Measurements from ENCODE around the gene STAU1. TPM values are rescaled to one million over a fixed set of nuclear protein-coding genes. Genes with fewer than 3 reads are reported as not detected.
A peak's percentile ranks its signal among the peaks of the same experiment; 100 is the strongest.
"Not testable (repeated sequence)": the region's sequence is repeated elsewhere in the genome, so short reads cannot be mapped to it uniquely, and the experiment has no call there.

STAU1 gene
- total RNA-seq, 1 donor from 2014 or later, result 68.8 TPM

- Mint-ChIP-seq H3K9me3 (no peaks in the 10 kb centered on the region), H3K27ac (no peak overlapping the region)
- intact Hi-C loops (cut with micrococcal nuclease), result no loop called here
Measured at GRCh38 chr20:49149281-49150045, 38.7 kb downstream of the STAU1 start.

DNA sequence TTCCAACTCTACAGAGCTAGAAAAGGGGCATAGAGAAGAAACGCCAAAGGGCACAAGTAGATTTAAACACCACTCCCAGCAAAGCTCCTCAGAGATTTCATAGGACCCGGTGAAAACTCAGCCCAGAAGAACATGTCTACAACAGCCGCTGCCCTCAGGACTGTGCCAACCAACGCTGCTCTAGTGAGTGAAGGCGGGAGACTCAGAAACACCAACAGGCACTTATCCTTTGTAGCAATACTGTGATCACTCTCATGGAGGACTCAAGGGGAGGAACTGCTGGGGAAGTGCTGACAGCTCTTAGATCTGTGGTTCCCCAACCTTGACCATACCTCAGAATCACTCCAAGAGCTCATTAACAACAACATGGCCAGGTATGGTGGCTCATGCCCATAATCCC, 39.5 kb downstream of the STAU1 start:
- Mint-ChIP-seq H3K27me3 (ENCODE audit: low read depth) (no peaks in the 10 kb centered on the region), H3K9me3 (no peaks in the 10 kb centered on the region), H3K27ac (no peak overlapping the region), H3K36me3 (ENCODE audit: low read depth) (peaks cover 58% of the 10 kb centered on the region), H3K4me1 (ENCODE audit: low read depth) (peaks cover 9% of the 10 kb centered on the region), H3K4me3 (ENCODE audit: low read depth) (no peak overlapping the region)
- intact Hi-C loops (cut with micrococcal nuclease), result no loop called here
- no peak for DNase-seq (ENCODE audit: low spot score)

More at GRCh38 chr20:49149281-49150045, 38.7 kb downstream of the STAU1 start:
- DNase-seq (ENCODE audit: low spot score), result no peak
- peaks cover 3% of the 10 kb centered on the region for H3K4me1 Mint-ChIP-seq (ENCODE audit: low read depth)
- no peaks in the 10 kb centered on the region for H3K27me3 Mint-ChIP-seq (ENCODE audit: low read depth)
- H3K36me3 Mint-ChIP-seq (ENCODE audit: low read depth), result peaks cover 57% of the 10 kb centered on the region
- no peak overlapping the region for H3K4me3 Mint-ChIP-seq (ENCODE audit: low read depth)

- no peak for DNase-seq (ENCODE audit: low spot score)
- Mint-ChIP-seq H3K27me3 (ENCODE audit: low read depth) (no peaks in the 10 kb centered on the region), H3K4me3 (ENCODE audit: low read depth) (no peak overlapping the region), H3K4me1 (ENCODE audit: low read depth) (peaks cover 9% of the 10 kb centered on the region), H3K36me3 (ENCODE audit: low read depth) (peaks cover 66% of the 10 kb centered on the region), H3K27ac (peak overlapping the region; percentile 33), H3K9me3 (no peaks in the 10 kb centered on the region)
- intact Hi-C loops (cut with micrococcal nuclease), result no loop called here
Measured at GRCh38 chr20:49147296-49147695, 40.8 kb downstream of the STAU1 start.

DNA sequence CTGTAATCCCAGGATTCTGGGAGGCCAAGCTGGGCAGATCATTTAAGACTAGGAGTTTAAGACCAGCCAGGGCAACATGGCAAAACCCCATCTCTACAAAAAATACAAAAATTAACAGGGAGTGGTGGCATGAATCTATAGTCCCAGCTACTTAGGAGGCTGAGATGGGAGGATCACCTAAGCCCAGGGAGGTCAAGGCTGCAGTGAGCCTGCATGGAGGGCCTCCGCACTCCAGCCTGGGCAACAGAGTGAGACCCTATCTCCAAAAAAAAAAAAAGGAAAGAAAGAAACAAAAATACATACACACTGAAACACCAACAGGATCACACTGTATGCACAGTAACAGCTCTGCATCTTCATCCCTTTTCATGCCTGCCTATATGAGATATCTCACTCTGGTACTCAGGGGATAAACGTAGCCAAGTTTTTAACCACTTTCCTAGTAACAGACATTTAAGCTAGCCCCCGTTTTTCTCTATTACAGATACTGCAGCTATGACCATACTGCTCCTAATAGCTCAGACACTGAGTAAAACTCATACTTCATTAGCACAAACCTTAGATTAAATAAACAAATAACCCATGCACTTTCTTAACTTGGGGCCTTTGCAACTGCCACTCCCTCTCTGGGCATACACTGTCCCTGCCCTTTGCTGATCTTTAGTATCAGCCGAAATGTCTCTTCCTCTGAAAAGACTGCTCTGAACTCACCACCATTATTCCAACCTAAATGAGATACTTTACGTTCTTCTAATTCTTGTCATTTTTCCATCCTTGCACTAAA, 41.5 kb downstream of the STAU1 start:
- peak overlapping the region; percentile 33 for H3K27ac Mint-ChIP-seq
- H3K4me3 Mint-ChIP-seq (ENCODE audit: low read depth), result no peak overlapping the region
- no peaks in the 10 kb centered on the region for H3K27me3 Mint-ChIP-seq (ENCODE audit: low read depth)
- intact Hi-C loops (cut with micrococcal nuclease), result no loop called here
- DNase-seq (ENCODE audit: low spot score), result no peak
- peaks cover 60% of the 10 kb centered on the region for H3K36me3 Mint-ChIP-seq (ENCODE audit: low read depth)
- peaks cover 9% of the 10 kb centered on the region for H3K4me1 Mint-ChIP-seq (ENCODE audit: low read depth)
- H3K9me3 Mint-ChIP-seq, result no peaks in the 10 kb centered on the region

DNA sequence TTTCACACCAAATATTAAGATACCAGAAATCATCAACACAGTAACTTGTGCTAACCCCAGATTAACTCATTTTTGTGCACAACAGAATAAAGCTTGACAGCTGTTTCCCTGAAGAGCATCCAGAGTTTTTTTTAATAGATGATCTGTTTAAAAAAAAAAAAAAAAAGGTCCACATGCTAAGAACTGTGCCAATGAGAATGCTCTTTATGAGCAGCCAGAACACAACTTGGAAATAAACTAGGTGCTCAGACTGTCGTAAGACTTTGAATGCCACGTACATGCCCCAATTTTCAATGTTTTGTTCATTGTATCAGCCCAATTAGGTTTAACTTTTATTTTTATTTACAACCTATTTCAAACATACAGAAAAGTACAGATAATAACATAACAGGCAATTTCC, 47.3 kb downstream of the STAU1 start:
- Mint-ChIP-seq H3K4me3 (ENCODE audit: low read depth) (no peak overlapping the region), H3K36me3 (ENCODE audit: low read depth) (peaks cover 31% of the 10 kb centered on the region), H3K9me3 (no peaks in the 10 kb centered on the region), H3K27me3 (ENCODE audit: low read depth) (no peaks in the 10 kb centered on the region), H3K4me1 (ENCODE audit: low read depth) (peaks cover 10% of the 10 kb centered on the region), H3K27ac (no peak overlapping the region)
- no peak for DNase-seq (ENCODE audit: low spot score)
- intact Hi-C loops (cut with micrococcal nuclease), result no loop called here

DNA sequence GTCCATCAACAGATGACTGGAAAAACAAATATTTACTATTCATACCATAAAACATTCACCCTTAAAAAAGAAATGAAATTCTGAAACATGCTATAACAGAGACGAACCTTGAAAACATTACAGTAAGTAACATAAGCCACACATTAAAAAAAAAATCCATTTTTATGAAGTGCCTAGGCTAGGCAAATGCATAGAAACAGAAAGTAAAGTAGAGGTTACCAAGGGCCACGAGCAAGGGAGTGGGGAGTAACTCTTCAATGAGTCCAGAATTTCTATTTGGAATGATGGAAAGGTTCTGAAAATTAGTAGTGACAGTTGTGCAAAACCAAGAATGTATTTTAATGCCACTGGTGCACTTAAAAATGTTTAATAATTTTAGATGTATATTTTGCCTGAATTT, 47.7 kb downstream of the STAU1 start:
- H3K27ac Mint-ChIP-seq, result no peak overlapping the region
- H3K36me3 Mint-ChIP-seq (ENCODE audit: low read depth), result peaks cover 32% of the 10 kb centered on the region
- intact Hi-C loops (cut with micrococcal nuclease), result no loop called here
- peaks cover 10% of the 10 kb centered on the region for H3K4me1 Mint-ChIP-seq (ENCODE audit: low read depth)
- no peak for DNase-seq (ENCODE audit: low spot score)
- no peaks in the 10 kb centered on the region for H3K27me3 Mint-ChIP-seq (ENCODE audit: low read depth)
- H3K9me3 Mint-ChIP-seq, result no peaks in the 10 kb centered on the region
- no peak overlapping the region for H3K4me3 Mint-ChIP-seq (ENCODE audit: low read depth)

- Mint-ChIP-seq H3K27me3 (ENCODE audit: low read depth) (no peaks in the 10 kb centered on the region), H3K4me1 (ENCODE audit: low read depth) (peaks cover 2% of the 10 kb centered on the region), H3K9me3 (no peaks in the 10 kb centered on the region), H3K27ac (no peak overlapping the region), H3K36me3 (ENCODE audit: low read depth) (peaks cover 38% of the 10 kb centered on the region), H3K4me3 (ENCODE audit: low read depth) (no peak overlapping the region)
- DNase-seq (ENCODE audit: low spot score), result no peak
- intact Hi-C loops (cut with micrococcal nuclease), result no loop called here
Measured at GRCh38 chr20:49138431-49138830, 49.7 kb downstream of the STAU1 start.

DNA sequence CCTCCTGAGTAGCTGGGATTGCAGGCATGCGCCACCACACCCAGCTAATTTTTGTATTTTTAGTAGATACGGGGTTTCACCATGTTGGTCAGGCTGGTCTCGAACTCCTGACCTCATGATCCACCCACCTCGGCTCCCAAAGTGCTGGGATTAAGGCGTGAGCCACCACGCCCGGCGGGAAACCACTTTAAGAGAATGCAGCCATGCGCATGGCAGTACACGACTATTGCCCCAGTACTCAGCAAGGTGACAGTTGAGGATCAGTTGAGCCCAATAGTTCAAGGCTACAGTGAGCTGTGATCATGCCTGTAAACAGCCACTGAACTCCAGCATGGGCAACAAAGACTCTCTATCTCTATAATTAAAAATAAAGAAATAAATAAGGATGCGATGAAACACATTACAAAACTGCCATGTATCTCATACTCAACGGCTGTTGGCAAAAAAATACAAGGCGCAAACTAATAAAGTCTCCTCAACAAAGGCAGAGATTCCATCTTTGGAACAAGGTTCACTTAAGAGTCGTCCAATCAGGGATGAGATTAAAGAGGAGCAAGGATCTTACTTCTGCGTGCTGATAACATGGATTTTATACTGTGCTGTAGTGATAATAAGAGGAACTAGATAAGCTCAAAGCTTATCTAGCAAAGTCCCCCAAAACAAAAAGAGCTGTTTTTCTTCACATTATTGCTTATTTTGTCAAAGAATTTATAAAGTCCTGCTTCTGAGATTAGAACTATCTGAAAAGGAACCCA, 51.1 kb downstream of the STAU1 start:
- Mint-ChIP-seq H3K4me3 (ENCODE audit: low read depth) (no peak overlapping the region), H3K4me1 (ENCODE audit: low read depth) (peaks cover 6% of the 10 kb centered on the region), H3K27ac (no peak overlapping the region), H3K27me3 (ENCODE audit: low read depth) (no peaks in the 10 kb centered on the region), H3K36me3 (ENCODE audit: low read depth) (peaks cover 41% of the 10 kb centered on the region), H3K9me3 (no peaks in the 10 kb centered on the region)
- intact Hi-C loops (cut with micrococcal nuclease), result no loop called here
- no peak for DNase-seq (ENCODE audit: low spot score)

GRCh38 chr20:49134797-49135196, 53.3 kb downstream of the STAU1 start:
- not testable (repeated sequence) for H3K4me3 Mint-ChIP-seq (ENCODE audit: low read depth); H3K4me1 Mint-ChIP-seq (ENCODE audit: low read depth); H3K27me3 Mint-ChIP-seq (ENCODE audit: low read depth); H3K9me3 Mint-ChIP-seq; DNase-seq (ENCODE audit: low spot score)
- Mint-ChIP-seq H3K27ac (peak overlapping the region; percentile 56), H3K36me3 (ENCODE audit: low read depth) (peaks cover 51% of the 10 kb centered on the region)
- intact Hi-C loops (cut with micrococcal nuclease), result loop anchor here (5.0 kb wide), 1 partner anchor 53 kb away; the partner anchor contains the start of gene STAU1

- no peaks in the 10 kb centered on the region for H3K9me3 Mint-ChIP-seq
Measured at GRCh38 chr20:49133571-49133970, 54.6 kb downstream of the STAU1 start.

DNA sequence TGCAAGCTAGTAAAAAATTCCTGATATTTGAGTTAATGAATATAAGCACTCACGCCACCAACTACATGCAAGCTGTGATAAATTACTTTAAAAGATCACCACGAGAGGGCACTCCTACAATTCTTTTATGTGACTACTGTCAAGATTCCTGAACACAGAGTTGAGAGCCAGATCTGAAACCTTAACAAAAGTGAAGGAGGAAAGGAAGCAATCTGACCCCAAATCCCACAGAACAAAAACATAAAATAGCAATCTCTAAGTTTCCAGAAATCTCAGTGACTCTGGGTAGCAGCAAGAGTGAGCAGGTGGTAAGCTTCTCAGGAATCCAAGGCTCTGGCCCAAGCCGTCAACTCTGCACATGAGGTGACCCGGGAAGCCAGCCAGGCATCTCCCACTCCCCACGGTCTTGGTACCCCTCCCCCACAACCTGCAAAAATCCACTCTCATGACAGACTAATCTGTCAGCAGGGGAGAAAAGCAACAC, 55.1 kb downstream of the STAU1 start:
- no peaks in the 10 kb centered on the region for H3K27me3 Mint-ChIP-seq (ENCODE audit: low read depth)
- intact Hi-C loops (cut with micrococcal nuclease), result loop anchor here (1.0 to 5.0 kb wide), 2 partner anchors 54 to 84 kb away; partner anchors contain the start of gene STAU1
- H3K27ac Mint-ChIP-seq, result no peak overlapping the region
- H3K9me3 Mint-ChIP-seq, result no peaks in the 10 kb centered on the region
- no peak for DNase-seq (ENCODE audit: low spot score)
- H3K36me3 Mint-ChIP-seq (ENCODE audit: low read depth), result peaks cover 44% of the 10 kb centered on the region
- H3K4me1 Mint-ChIP-seq (ENCODE audit: low read depth), result peaks cover 4% of the 10 kb centered on the region
- no peak overlapping the region for H3K4me3 Mint-ChIP-seq (ENCODE audit: low read depth)

More at GRCh38 chr20:49133571-49133970, 54.6 kb downstream of the STAU1 start:
- intact Hi-C loops (cut with micrococcal nuclease), result loop anchor here (1.0 to 5.0 kb wide), 2 partner anchors 54 to 84 kb away; partner anchors contain the start of gene STAU1
- H3K4me1 Mint-ChIP-seq (ENCODE audit: low read depth), result peaks cover 4% of the 10 kb centered on the region
- H3K27ac Mint-ChIP-seq, result no peak overlapping the region
- peaks cover 47% of the 10 kb centered on the region for H3K36me3 Mint-ChIP-seq (ENCODE audit: low read depth)
- DNase-seq (ENCODE audit: low spot score), result no peak
- no peaks in the 10 kb centered on the region for H3K27me3 Mint-ChIP-seq (ENCODE audit: low read depth)
- H3K4me3 Mint-ChIP-seq (ENCODE audit: low read depth), result no peak overlapping the region

GRCh38 chr20:49123982-49124381, 64.2 kb downstream of the STAU1 start:
- intact Hi-C loops (cut with micrococcal nuclease), result no loop called here
- peaks cover 2% of the 10 kb centered on the region for H3K4me1 Mint-ChIP-seq (ENCODE audit: low read depth)
- no peak overlapping the region for H3K4me3 Mint-ChIP-seq (ENCODE audit: low read depth)
- H3K9me3 Mint-ChIP-seq, result no peaks in the 10 kb centered on the region
- peaks cover 66% of the 10 kb centered on the region for H3K36me3 Mint-ChIP-seq (ENCODE audit: low read depth)
- H3K27ac Mint-ChIP-seq, result peak overlapping the region; percentile 1
- no peak for DNase-seq (ENCODE audit: low spot score)
- H3K27me3 Mint-ChIP-seq (ENCODE audit: low read depth), result no peaks in the 10 kb centered on the region
